Gastrocnemius medialis (tissue), 4 donors: Measurements from ENCODE around the gene MSL1.

Experiments used
- CTCF ChIP-seq, 5 experiments: fragments of 450-650 bp in 3 of 5; fragments of 200-600 bp in 2 of 5; sonication (generic) in 2 of 5; IDR thresholded peaks in 4 of 5; conservative IDR thresholded peaks in 1 of 5; 1 replicate in 4 of 5; 2 replicates in 1 of 5; pipeline ENCODE4 v1.5.1; 2016 to 2019; ENCODE audit warnings: antibody characterized with exemption in 5 of 5, mild to moderate bottlenecking in 3 of 5, moderate library complexity in 3 of 5
- POLR2A ChIP-seq, 2 donors: fragments of 450-650 bp; IDR thresholded peaks; one replicate each; pipeline ENCODE4 v1.6.1; 2017; ENCODE audit warnings: antibody characterized with exemption in 2 of 2, mild to moderate bottlenecking in 2 of 2, moderate library complexity in 2 of 2

GRCh38 chr17:40177275-40177874 lies 55.6 kb downstream of the MSL1 start, which contains the start of gene RAPGEFL1:
- no peak for TF ChIP-seq CTCF (IDR thresholded peaks at IDR 0.05 in 4 of 5, conservative IDR thresholded peaks at IDR 0.05 in 1 of 5)
- TF ChIP-seq POLR2A (IDR thresholded peaks at IDR 0.05), result no peak
